Spleen (tissue), 13 donors: ENCODE data around the gene AK9. TPM values are rescaled to one million over a fixed set of nuclear protein-coding genes. Genes with fewer than 3 reads are reported as not detected.

Source experiments
- DNase-seq: peaks from one replicate; pipeline ENCODE4 v3.0.0-alpha.2; 2020
- H3K27ac ChIP-seq, 8 donors: fragments of 200-600 bp; sonication (generic) in 7 of 8; 1 replicate in 4 of 8; 2 replicates in 4 of 8; pipeline versions ENCODE4 v1.5.0 to v1.8.0; 2016 to 2021; ENCODE audit warnings: inconsistent platforms in 4 of 8, mild to moderate bottlenecking in 4 of 8, moderate library complexity in 1 of 8
- H3K27me3 ChIP-seq, 7 donors: fragments of 200-600 bp; sonication (generic) in 6 of 7; replicated peaks in 1 of 7; 1 replicate in 4 of 7; 2 replicates in 3 of 7; pipeline versions ENCODE4 v1.5.0 to v1.8.0; 2016 to 2021; ENCODE audit warnings: inconsistent platforms in 3 of 7, mild to moderate bottlenecking in 1 of 7
- H3K36me3 ChIP-seq, 6 donors: fragments of 200-600 bp; sonication (generic) in 5 of 6; 1 replicate in 4 of 6; 2 replicates in 2 of 6; pipeline versions ENCODE4 v1.5.0 to v1.8.0; 2016 to 2021; ENCODE audit warnings: inconsistent platforms in 2 of 6
- H3K4me1 ChIP-seq, 6 donors: fragments of 200-600 bp; sonication (generic) in 5 of 6; 1 replicate in 3 of 6; 2 replicates in 3 of 6; pipeline versions ENCODE4 v1.5.0 to v1.8.0; 2016 to 2021; ENCODE audit warnings: inconsistent platforms in 3 of 6
- H3K4me3 ChIP-seq, 8 donors: fragments of 200-600 bp; sonication (generic) in 7 of 8; 1 replicate in 4 of 8; 2 replicates in 4 of 8; pipeline versions ENCODE4 v1.5.0 to v1.8.0; 2016 to 2021; ENCODE audit warnings: inconsistent platforms in 4 of 8, mild to moderate bottlenecking in 4 of 8, moderate library complexity in 2 of 8
- H3K9me3 ChIP-seq, 8 donors: fragments of 200-600 bp; sonication (generic) in 7 of 8; 1 replicate in 4 of 8; 2 replicates in 4 of 8; pipeline versions ENCODE4 v1.5.0 to v1.8.0; 2016 to 2021; ENCODE audit warnings: inconsistent platforms in 4 of 8
- POLR2A ChIP-seq, 3 donors: fragments of 450-650 bp; IDR thresholded peaks; one replicate each; pipeline ENCODE4 v1.5.1; 2017; ENCODE audit warnings: antibody characterized with exemption in 3 of 3, mild to moderate bottlenecking in 1 of 3
- POLR2AphosphoS5 ChIP-seq, 3 donors: sonication (generic); formaldehyde crosslinking; IDR thresholded peaks; one replicate each; pipeline ENCODE4 v1.5.1; 2017; ENCODE audit warnings: antibody characterized with exemption in 3 of 3
- WGBS, 5 donors: extraction: QIAGEN DNeasy Blood & Tissue Kit in 3 of 5; methylation state at CpG; one replicate each; pipeline versions ENCODE4 v1.1.5 to v1.1.7; 2013 to 2018; 5-methylcytosine and 5-hydroxymethylcytosine counted together
- intact Hi-C: fragments of 100-400 bp; cut with DNase I; formaldehyde crosslinking; loops from one replicate; pipeline ENCODE4 v1.15.0; 2023; ENCODE audit warnings: low total_unique reads
- long read RNA-seq, 2 donors: transcript quantifications; one replicate each; lab custom pipeline, GENCODE V29; 2026
- polyA plus RNA-seq, 3 donors: library from polyadenylated mRNA; stranded (reverse); fragments of 200-250 nt; gene quantifications; one replicate each; pipeline ENCODE4 v1.2.1, GENCODE V29; 2013
- total RNA-seq, 7 donors: library from RNA; depleted of rRNA in 3 of 7; stranded (reverse); fragments of >200 nt in 3 of 7; fragmentation: NEBNext Ultra II Directional in 4 of 7; extraction: Animal tissue kit (Norgen Biotek cat#: 25700) in 4 of 7; gene quantifications; one replicate each; pipeline versions ENCODE4 v1.1.0 to v1.2.1, GENCODE V29; 2016 to 2021
- TF ChIP-seq, protein P1 (sequence below), 11 experiments: fragments of 200-600 bp in 7 of 11; fragments of 450-650 bp in 4 of 11; sonication (generic) in 4 of 11; IDR thresholded peaks in 8 of 11; conservative IDR thresholded peaks in 3 of 11; 1 replicate in 7 of 11; 2 replicates in 4 of 11; pipeline versions ENCODE4 v1.4.0 to v1.8.0; 2016 to 2021; ENCODE audit warnings: antibody characterized with exemption in 11 of 11, inconsistent platforms in 4 of 11, mild to moderate bottlenecking in 1 of 11
- donor health status: healthy with polysubstance abuse.
- donor health status: DM: no; HTN: no; CAD: no; lungs with moderate emphysema.
- donor health status: DM: no; HTN: no; CAD: no.
- donor health status: Bipolar disorder and iron deficiency.
- donor health status: healthy.
- donor health status: DM: no; HTN: no; CAD: no.
- donor health status: DM: yes; HTN: yes; CAD: no.

The AK9 gene
- total RNA-seq (10 to 100 TPM in 6 of 7 donors, 1 to 10 TPM in 1; 9.0 to 24.9 (median 13.9) TPM), polyA plus RNA-seq (1 to 10 TPM; 3.8 to 4.1 (median 3.9) TPM)
- long read RNA-seq, donor 1, partial matches to known transcripts, result 25 of 28 reads
- long read RNA-seq, donor 1, other reads (novel, unspliced or antisense), result 0 of 28 reads
- long read RNA-seq, donor 2, partial matches to known transcripts, result 0 of 1 reads
- long read RNA-seq, donor 2, other reads (novel, unspliced or antisense), result 0 of 1 reads

DNA sequence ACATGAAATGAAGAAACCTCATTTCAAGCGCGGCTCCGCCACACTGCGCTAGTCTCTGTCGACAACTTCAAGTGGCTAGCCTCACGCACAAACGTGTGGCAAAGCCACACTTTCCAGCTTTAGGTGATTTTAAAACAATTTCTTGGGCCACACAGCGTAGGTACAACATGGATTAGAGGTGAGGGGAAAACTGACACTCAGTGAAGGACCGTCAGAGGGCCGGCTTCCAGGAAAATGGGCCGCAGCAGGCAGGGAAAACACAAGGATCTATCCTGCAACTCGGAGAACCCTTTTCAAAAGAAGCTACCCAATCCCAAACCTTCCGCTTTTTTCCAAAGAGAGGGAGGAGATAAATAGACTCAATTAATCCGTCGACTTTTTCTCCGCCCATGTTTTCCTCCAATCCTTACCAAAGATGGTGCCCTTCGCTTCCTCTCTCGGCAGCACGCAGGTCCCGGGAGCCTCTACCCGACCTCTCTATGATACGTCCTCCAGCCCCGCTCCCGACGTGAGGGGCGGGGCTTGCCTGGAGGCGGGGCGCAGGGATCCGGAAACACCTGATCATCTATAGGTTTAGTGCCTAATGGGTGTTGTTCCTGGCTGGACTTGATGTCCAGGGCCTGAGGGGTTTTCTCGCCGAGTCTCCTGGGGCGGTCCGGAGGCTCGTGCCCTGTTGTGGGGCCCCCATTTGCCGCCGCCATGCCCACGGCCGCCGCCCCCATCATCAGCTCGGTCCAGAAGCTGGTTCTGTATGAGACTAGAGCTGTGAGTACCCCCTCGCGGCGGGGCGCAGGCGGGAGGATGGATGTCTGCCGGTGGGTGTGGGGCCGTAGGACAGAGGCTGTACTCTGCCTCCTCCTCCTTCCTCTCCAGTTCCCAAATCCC is at the start of gene AK9, which contains the start of gene FIG4:
AK9 (minus strand) TSS at position 466 of the 885 bp plus-strand sequence. CDS start 15,457 bp downstream, outside the sequence.
FIG4 (plus strand) TSS at position 560 of the 885 bp plus-strand sequence; CDS start at position 700, 140 bp downstream.
- intact Hi-C loops, result no loop called here
- TF ChIP-seq POLR2A (IDR thresholded peaks at IDR 0.05), result peak in 2 of 3 donors; percentile 29 to 68
- TF ChIP-seq, protein P1, sequence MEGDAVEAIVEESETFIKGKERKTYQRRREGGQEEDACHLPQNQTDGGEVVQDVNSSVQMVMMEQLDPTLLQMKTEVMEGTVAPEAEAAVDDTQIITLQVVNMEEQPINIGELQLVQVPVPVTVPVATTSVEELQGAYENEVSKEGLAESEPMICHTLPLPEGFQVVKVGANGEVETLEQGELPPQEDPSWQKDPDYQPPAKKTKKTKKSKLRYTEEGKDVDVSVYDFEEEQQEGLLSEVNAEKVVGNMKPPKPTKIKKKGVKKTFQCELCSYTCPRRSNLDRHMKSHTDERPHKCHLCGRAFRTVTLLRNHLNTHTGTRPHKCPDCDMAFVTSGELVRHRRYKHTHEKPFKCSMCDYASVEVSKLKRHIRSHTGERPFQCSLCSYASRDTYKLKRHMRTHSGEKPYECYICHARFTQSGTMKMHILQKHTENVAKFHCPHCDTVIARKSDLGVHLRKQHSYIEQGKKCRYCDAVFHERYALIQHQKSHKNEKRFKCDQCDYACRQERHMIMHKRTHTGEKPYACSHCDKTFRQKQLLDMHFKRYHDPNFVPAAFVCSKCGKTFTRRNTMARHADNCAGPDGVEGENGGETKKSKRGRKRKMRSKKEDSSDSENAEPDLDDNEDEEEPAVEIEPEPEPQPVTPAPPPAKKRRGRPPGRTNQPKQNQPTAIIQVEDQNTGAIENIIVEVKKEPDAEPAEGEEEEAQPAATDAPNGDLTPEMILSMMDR (IDR thresholded peaks at IDR 0.05 in 8 of 11, conservative IDR thresholded peaks at IDR 0.05 in 3 of 11), result peak in 4 of 11 experiments; percentile 7 to 41 (median 31)
- peak; percentile 88 to 93 (median 89) for TF ChIP-seq POLR2AphosphoS5 (IDR thresholded peaks at IDR 0.05)
- Histone ChIP-seq H3K27ac (peak within 1 kb of the TSS; percentile 70 to 92 (median 89)), H3K27me3 (no peaks in the 10 kb centered on the region), H3K4me1 (peaks cover 14 to 50% (median 34%) of the 10 kb centered on the region in 6 donors), H3K36me3 (peaks cover 0 to 9% (median 0%) of the 10 kb centered on the region in 6 donors), H3K4me3 (peak within 1 kb of the TSS; percentile 67 to 100 (median 88)), H3K9me3 (no peaks in the 10 kb centered on the region)
- 0 to 1% (median 1%) methylated on average over 31 to 47 of the region's 47 CpGs for WGBS, 5 donors
- DNase-seq, result peak; percentile 98

DNA sequence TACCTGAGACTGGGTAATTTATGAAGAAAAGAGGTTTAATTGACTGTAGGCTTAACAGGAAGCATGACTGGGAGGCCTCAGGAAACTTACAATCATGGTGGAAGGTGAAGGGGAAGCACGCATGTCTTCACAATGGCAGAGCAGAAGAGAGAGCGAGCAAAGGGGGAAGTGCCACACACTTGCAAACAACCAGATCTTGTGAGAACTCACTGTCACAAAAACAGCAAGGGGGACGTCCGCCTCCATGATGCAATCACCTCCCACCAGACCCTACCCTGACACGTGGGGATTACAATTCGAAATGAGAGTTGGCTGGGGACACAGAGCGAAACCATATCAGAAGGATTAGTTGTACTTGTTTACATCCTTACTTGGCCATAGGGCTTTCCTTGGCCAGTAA is 49.8 kb upstream of the AK9 start:
- Histone ChIP-seq H3K9me3 (peaks cover 0 to 5% (median 0%) of the 10 kb centered on the region in 8 donors), H3K27me3 (no peaks in the 10 kb centered on the region), H3K36me3 (peaks cover 0 to 87% (median 13%) of the 10 kb centered on the region in 6 donors), H3K4me1 (peaks cover 0 to 16% (median 6%) of the 10 kb centered on the region in 6 donors), H3K4me3 (peak overlapping the region in 1 of 8 donors; percentile 31), H3K27ac (peak overlapping the region in 5 of 8 donors; percentile 18 to 80 (median 68))
- 43 to 73% (median 69%) methylated on average over 6 to 7 of the region's 7 CpGs for WGBS, 5 donors
- peak in 1 of 3 donors; percentile 40 for TF ChIP-seq POLR2AphosphoS5 (IDR thresholded peaks at IDR 0.05)
- TF ChIP-seq POLR2A (IDR thresholded peaks at IDR 0.05), result no peak
- TF ChIP-seq, protein P1 (IDR thresholded peaks at IDR 0.05 in 8 of 11, conservative IDR thresholded peaks at IDR 0.05 in 3 of 11), result no peak
- intact Hi-C loops, result no loop called here
- peak; percentile 71 for DNase-seq

DNA sequence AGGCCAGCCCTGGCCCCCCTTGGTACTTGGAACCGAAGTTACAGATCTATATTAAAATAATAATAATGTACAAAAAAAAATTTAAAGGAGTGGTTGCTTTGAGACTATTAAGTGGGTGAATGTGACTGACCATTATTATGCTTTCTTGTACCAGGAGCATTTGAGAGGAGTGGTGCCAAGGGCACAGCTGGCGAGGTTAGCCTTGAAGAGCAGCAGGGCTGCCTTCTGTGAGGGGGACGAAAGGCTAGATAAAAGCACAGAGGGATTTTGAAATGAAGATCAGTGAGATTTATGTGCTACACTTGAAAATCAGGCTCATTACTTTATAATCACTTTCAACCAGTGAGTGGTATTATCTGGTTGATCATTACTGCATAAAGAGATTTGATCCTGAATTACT is 48.7 kb upstream of the AK9 start:
- Histone ChIP-seq H3K9me3 (peaks cover 0 to 2% (median 0%) of the 10 kb centered on the region in 8 donors), H3K4me1 (peaks cover 0 to 16% (median 6%) of the 10 kb centered on the region in 6 donors), H3K27me3 (no peaks in the 10 kb centered on the region), H3K36me3 (peaks cover 0 to 89% (median 21%) of the 10 kb centered on the region in 6 donors), H3K4me3 (no peak overlapping the region), H3K27ac (peak overlapping the region in 2 of 8 donors; percentile 73 to 80)
- no peak for DNase-seq
- TF ChIP-seq POLR2A (IDR thresholded peaks at IDR 0.05) (no peak), POLR2AphosphoS5 (IDR thresholded peaks at IDR 0.05) (no peak)
- TF ChIP-seq, protein P1 (IDR thresholded peaks at IDR 0.05 in 8 of 11, conservative IDR thresholded peaks at IDR 0.05 in 3 of 11), result no peak
- intact Hi-C loops, result no loop called here
- WGBS, 5 donors, result 68 to 78% (median 74%) methylated on average over 3 of the region's 3 CpGs
